Panc1 (cell line): Measurements from ENCODE around the gene PRODH. TPM values are rescaled to one million over a fixed set of nuclear protein-coding genes. Genes with fewer than 3 reads are reported as not detected.
"Not testable (repeated sequence)": the region's sequence is repeated elsewhere in the genome, so short reads cannot be mapped to it uniquely, and the experiment has no call there.

Experiments
- ATAC-seq: fragments of 200-7000 bp; cut with Tn5 transposase; 2 replicates; pipeline ENCODE4 v1.9.1; 2020; ENCODE audit warnings: mild to moderate bottlenecking, moderate library complexity
- BruUV-seq: library from RNA; stranded (reverse); fragments of 400-500 nt; replicated peaks from 2 replicates; lab custom pipeline; 2021; lab: Mats Ljungman, UMichigan
- CTCF ChIA-PET: fragments of 300-600 bp; sonication (Branson Sonifier 250); formaldehyde crosslinking; loops from one replicate; lab custom pipeline; 2022; ENCODE audit warnings: antibody characterized with exemption; lab: Charles Lee
- POLR2A ChIA-PET: fragments of 300-600 bp; sonication (Branson Sonifier 250); formaldehyde crosslinking; loops from one replicate; lab custom pipeline; 2022; ENCODE audit warnings: antibody characterized with exemption; lab: Charles Lee
- DNase-seq: peaks from one replicate; pipeline ENCODE4 v3.0.0-alpha.2; 2010; ENCODE audit warnings: low read depth, low spot score
- H3K27ac ChIP-seq: 2 replicates; pipeline ENCODE4 v1.5.1; 2011; ENCODE audit warnings: mild to moderate bottlenecking, low read length, inconsistent platforms
- H3K27me3 ChIP-seq: fragments of 200-500 bp; sonication (Bioruptor generic); 2 replicates; pipeline ENCODE4 v1.6.0; 2014; ENCODE audit warnings: low read length, inconsistent platforms; ENCODE audit not compliant: control insufficient read depth, insufficient read depth
- H3K36me3 ChIP-seq: fragments of 200-500 bp; sonication (Bioruptor generic); 2 replicates; pipeline ENCODE4 v1.5.1; 2014; ENCODE audit warnings: inconsistent platforms, mild to moderate bottlenecking, low read length, moderate library complexity; ENCODE audit not compliant: control insufficient read depth, insufficient read depth
- H3K4me1 ChIP-seq: 2 replicates; pipeline ENCODE4 v1.5.1; 2011; ENCODE audit warnings: inconsistent platforms, mild to moderate bottlenecking, low read length, moderate library complexity; ENCODE audit not compliant: control insufficient read depth, insufficient read depth
- H3K4me3 ChIP-seq, 2 experiments: 2 replicates each; pipeline ENCODE4 v1.5.1; 2011 to 2012; ENCODE audit warnings: low read depth in 2 of 2, low read length in 2 of 2, mild to moderate bottlenecking in 2 of 2, inconsistent platforms in 1 of 2, moderate library complexity in 1 of 2
- H3K9me3 ChIP-seq: fragments of 200-500 bp; sonication (Bioruptor generic); 2 replicates; pipeline ENCODE4 v1.5.1; 2014; ENCODE audit warnings: low read depth, mild to moderate bottlenecking, inconsistent platforms, low read length, moderate library complexity; ENCODE audit not compliant: control insufficient read depth, insufficient read depth
- CTCF ChIP-seq: fragments of 450-650 bp; IDR thresholded peaks from 2 replicates; pipeline ENCODE4 v1.5.1; 2017; ENCODE audit warnings: mild to moderate bottlenecking
- POLR2AphosphoS5 ChIP-seq: IDR thresholded peaks from 2 replicates; pipeline ENCODE4 v1.6.1; 2012; ENCODE audit warnings: mild to moderate bottlenecking, low read depth, low read length, moderate library complexity
- REST ChIP-seq, 2 experiments: IDR thresholded peaks; 2 replicates each; pipeline ENCODE4 v1.6.1; 2011 to 2012; ENCODE audit warnings: low read depth in 2 of 2, control low read depth in 1 of 2, low read length in 1 of 2, mild to moderate bottlenecking in 1 of 2, moderate library complexity in 1 of 2; ENCODE audit not compliant: insufficient read depth in 1 of 2
- SIN3A ChIP-seq: IDR thresholded peaks from 2 replicates; pipeline ENCODE4 v1.6.1; 2012; ENCODE audit warnings: low read depth, mild to moderate bottlenecking, low read length, moderate library complexity, borderline replicate concordance; ENCODE audit not compliant: insufficient read depth
- TCF7L2 ChIP-seq: IDR thresholded peaks from 2 replicates; pipeline ENCODE4 v1.6.1; 2011; ENCODE audit warnings: mild to moderate bottlenecking, low read depth, low read length, inconsistent platforms
- in situ Hi-C: cut with HindIII; loops from 2 replicates; pipeline ENCODE4 v1.10.0; 2016; ENCODE audit warnings: low sequenced_read_pairs, low pct_unique_long_range_greater_than_20kb
- intact Hi-C: fragments of 100-400 bp; cut with micrococcal nuclease; formaldehyde crosslinking; loops from one replicate; pipeline ENCODE4 v1.10.0; 2022; ENCODE audit not compliant: unreplicated experiment
- total RNA-seq: library from RNA; stranded (reverse); gene quantifications from one replicate; pipeline ENCODE4 v1.2.1, GENCODE V29; 2021; ENCODE audit not compliant: unreplicated experiment

PRODH gene
- total RNA-seq, 1 experiment from 2014 or later, result 1.4 TPM

GRCh38 chr22:18972029-18972428, 35.9 kb upstream of the PRODH start:
- DNase-seq, result not testable (repeated sequence)

GRCh38 chr22:18971321-18971751, 35.2 kb upstream of the PRODH start:
- intact Hi-C loops (no loop called here), in situ Hi-C loops (no loop called here)
- no TSS peak for BruUV-seq
- Histone ChIP-seq H3K27me3 (no peaks in the 10 kb centered on the region), H3K27ac (no peak overlapping the region), H3K9me3 (no peaks in the 10 kb centered on the region), H3K36me3 (no peaks in the 10 kb centered on the region), H3K4me1 (no peaks in the 10 kb centered on the region), H3K4me3 (peak overlapping the region in 1 of 2 experiments; percentile 62; a peak in 2 of 4 replicates)
- DNase-seq (no peak), ATAC-seq (no peak)
- TF ChIP-seq SIN3A (no peak), TCF7L2 (no peak), CTCF (no peak), REST (IDR thresholded peaks at IDR 0.05; ENCODE audit: insufficient read depth in 1 of 2, low read depth in 2 of 2, low read length in 1 of 2) (no peak), POLR2AphosphoS5 (no peak)
- ChIA-PET CTCF (no interaction called here), POLR2A (no interaction called here)

More at GRCh38 chr22:18972029-18972428, 35.9 kb upstream of the PRODH start:
- H3K27ac ChIP-seq, H3K36me3 ChIP-seq, H3K9me3 ChIP-seq, POLR2A ChIA-PET, CTCF ChIA-PET, H3K4me1 ChIP-seq, H3K4me3 ChIP-seq, intact Hi-C loops, ATAC-seq, BruUV-seq, in situ Hi-C loops, H3K27me3 ChIP-seq: not testable (repeated sequence)

- ChIA-PET CTCF (no interaction called here), POLR2A (no interaction called here)
- no TSS peak for BruUV-seq
- in situ Hi-C loops, result no loop called here
- Histone ChIP-seq H3K27me3 (no peaks in the 10 kb centered on the region), H3K36me3 (no peaks in the 10 kb centered on the region), H3K27ac (no peak overlapping the region), H3K4me1 (no peaks in the 10 kb centered on the region), H3K4me3 (peak overlapping the region; percentile 58 to 62), H3K9me3 (no peaks in the 10 kb centered on the region)
- TF ChIP-seq REST (IDR thresholded peaks at IDR 0.05; ENCODE audit: insufficient read depth in 1 of 2, low read depth in 2 of 2, low read length in 1 of 2) (no peak), POLR2AphosphoS5 (no peak), SIN3A (no peak), CTCF (no peak), TCF7L2 (no peak)
- DNase-seq (no peak), ATAC-seq (no peak)
- intact Hi-C loops, result no loop called here
Measured at GRCh38 chr22:18970948-18971315, 34.8 kb upstream of the PRODH start.
